T-cell (primary cell): Measurements from ENCODE around the gene RNF126. TPM values are rescaled to one million over a fixed set of nuclear protein-coding genes. Genes with fewer than 3 reads are reported as not detected.
"Not testable (repeated sequence)": the region's sequence is repeated elsewhere in the genome, so short reads cannot be mapped to it uniquely, and the experiment has no call there.

Experiments used
- ATAC-seq, 4 experiments: fragments of 200-7000 bp in 3 of 4; fragments of 150-1000 bp in 1 of 4; cut with Tn5 transposase; replicated peaks in 1 of 4; 1 replicate in 3 of 4; 2 replicates in 1 of 4; pipeline ENCODE4 v1.10.0; 2021; ENCODE audit warnings: moderate library complexity in 3 of 4, mild to moderate bottlenecking in 2 of 4, moderate number of reproducible peaks in 1 of 4
- CTCF ChIA-PET, 2 donors: fragments of 300-600 bp; sonication (Branson Sonifier 250); formaldehyde crosslinking; loops; one replicate each; lab custom pipeline; 2022; ENCODE audit warnings: antibody characterized with exemption in 2 of 2; lab: Charles Lee
- POLR2A ChIA-PET, 2 donors: fragments of 300-600 bp; sonication (Branson Sonifier 250); formaldehyde crosslinking; loops; one replicate each; lab custom pipeline; 2022; ENCODE audit warnings: antibody characterized with exemption in 2 of 2; lab: Charles Lee
- DNase-seq, 35 experiments: peaks; one replicate each; pipeline versions ENCODE4 v3.0.0 to v3.0.0-alpha.2; 2013 to 2023
- H3K27ac ChIP-seq: one replicate; pipeline ENCODE4 v1.5.1; 2013; ENCODE audit warnings: low read length
- H3K27me3 ChIP-seq, 2 experiments: replicated peaks in 1 of 2; 1 replicate in 1 of 2; 2 replicates in 1 of 2; pipeline versions ENCODE4 v1.6.1 to v1.7.0; 2013; ENCODE audit warnings: low read length in 1 of 2, mixed read lengths in 1 of 2; ENCODE audit not compliant: control insufficient read depth in 2 of 2, insufficient read depth in 2 of 2; ENCODE audit errors: extremely low read depth in 1 of 2
- H3K36me3 ChIP-seq, 2 donors: 1 replicate in 1 of 2; 2 replicates in 1 of 2; pipeline versions ENCODE4 v1.6.1 to v1.7.0; 2013; ENCODE audit warnings: low read length in 1 of 2; ENCODE audit not compliant: control insufficient read depth in 2 of 2, insufficient read depth in 1 of 2; ENCODE audit errors: extremely low read depth in 1 of 2
- H3K4me1 ChIP-seq, 2 experiments: 1 replicate in 1 of 2; 2 replicates in 1 of 2; pipeline versions ENCODE4 v1.6.1 to v1.7.0; 2013; ENCODE audit warnings: low read length in 2 of 2, mixed read lengths in 1 of 2; ENCODE audit not compliant: insufficient read depth in 2 of 2, control insufficient read depth in 1 of 2; ENCODE audit errors: extremely low read depth in 1 of 2
- H3K4me3 ChIP-seq, 2 donors: 1 replicate in 1 of 2; 2 replicates in 1 of 2; pipeline versions ENCODE4 v1.5.1 to v1.7.0; 2013; ENCODE audit warnings: mild to moderate bottlenecking in 2 of 2, low read length in 1 of 2, moderate library complexity in 1 of 2; ENCODE audit not compliant: control insufficient read depth in 1 of 2; ENCODE audit errors: extremely low read depth in 1 of 2
- H3K9me3 ChIP-seq: 2 replicates; pipeline ENCODE4 v1.7.0; 2013
- H3K27ac Mint-ChIP-seq, 2 donors: one replicate each; pipeline ENCODE4 v1.8.0; 2020 to 2021; ENCODE audit warnings: mild to moderate bottlenecking in 2 of 2, mixed read lengths in 2 of 2
- H3K27me3 Mint-ChIP-seq, 2 donors: one replicate each; pipeline ENCODE4 v1.8.0; 2021 to 2022; ENCODE audit warnings: mixed read lengths in 2 of 2
- H3K36me3 Mint-ChIP-seq: one replicate; pipeline ENCODE4 v1.8.0; 2021; ENCODE audit warnings: mixed read lengths
- H3K4me1 Mint-ChIP-seq, 3 donors: one replicate each; pipeline ENCODE4 v1.8.0; 2020 to 2022; ENCODE audit warnings: mixed read lengths in 3 of 3, mild to moderate bottlenecking in 1 of 3
- H3K4me3 Mint-ChIP-seq, 3 donors: one replicate each; pipeline ENCODE4 v1.8.0; 2020 to 2022; ENCODE audit warnings: mild to moderate bottlenecking in 3 of 3, mixed read lengths in 3 of 3, moderate library complexity in 3 of 3
- H3K9me3 Mint-ChIP-seq, 3 donors: one replicate each; pipeline ENCODE4 v1.8.0; 2020 to 2022; ENCODE audit warnings: mixed read lengths in 3 of 3
- WGBS: methylation state at CpG from one replicate; pipeline ENCODE4 v1.1.5; 2013; ENCODE audit warnings: missing lambda C conversion rate; ENCODE audit not compliant: insufficient coverage; 5-methylcytosine and 5-hydroxymethylcytosine counted together
- total RNA-seq, 35 experiments: library from RNA in 6 of 35; stranded (reverse) in 6 of 35; fragments of 120-200 nt in 1 of 35; gene quantifications; one replicate each; pipeline versions ENCODE4 v1.2.1 to v1.2.4 and lab custom pipeline; 2013 to 2026

The RNF126 gene
- total RNA-seq, 5 donors from 2014 or later (not counting 1 experiment from before 2014, with no cell fraction given) = 98.8 to 139 (median 118) TPM

- H3K27me3 ChIP-seq = no peaks in the 10 kb centered on the region
- CTCF ChIA-PET = interaction anchor here in 1 of 2 donors (0.6 kb wide), 1 partner anchor 133 kb away, joined by 4 read pairs; no protein-coding TSS in a partner anchor
Observed at GRCh38 chr19:604355-604754, 58.7 kb downstream of the RNF126 start.

GRCh38 chr19:603779-604178 is 59.2 kb downstream of the RNF126 start:
- H3K27ac Mint-ChIP-seq, H3K9me3 ChIP-seq, H3K36me3 ChIP-seq, H3K36me3 Mint-ChIP-seq, H3K4me3 ChIP-seq, H3K9me3 Mint-ChIP-seq, H3K4me1 Mint-ChIP-seq, H3K27ac ChIP-seq, H3K4me1 ChIP-seq, H3K27me3 Mint-ChIP-seq, H3K4me3 Mint-ChIP-seq, CTCF ChIA-PET, DNase-seq, H3K27me3 ChIP-seq, POLR2A ChIA-PET: not testable (repeated sequence)
- WGBS = 92% methylated on average over 7 of the region's 20 CpGs
- peak in 3 of 4 experiments; percentile 51 to 57 (median 56) for ATAC-seq

More at GRCh38 chr19:604355-604754, 58.7 kb downstream of the RNF126 start:
- DNase-seq (peak in 15 of 35 experiments; percentile 12 to 48 (median 28)), ATAC-seq (peak; percentile 24 to 78 (median 40))
- POLR2A ChIA-PET = no interaction called here
- Mint-ChIP-seq H3K9me3 (no peaks in the 10 kb centered on the region), H3K27me3 (no peaks in the 10 kb centered on the region), H3K4me1 (peaks cover 0 to 5% (median 2%) of the 10 kb centered on the region in 3 donors), H3K4me3 (no peak overlapping the region), H3K36me3 (no peaks in the 10 kb centered on the region), H3K27ac (no peak overlapping the region)
- 86% methylated on average over 11 of the region's 11 CpGs for WGBS
- H3K4me3 ChIP-seq = no peak overlapping the region
- no peaks in the 10 kb centered on the region for H3K36me3 ChIP-seq
- H3K9me3 ChIP-seq = no peaks in the 10 kb centered on the region
- no peak overlapping the region for H3K27ac ChIP-seq
- peaks cover 0 to 11% of the 10 kb centered on the region in 2 experiments for H3K4me1 ChIP-seq

- H3K9me3 ChIP-seq, POLR2A ChIA-PET, H3K4me3 Mint-ChIP-seq, H3K36me3 Mint-ChIP-seq, H3K4me1 Mint-ChIP-seq, H3K27ac ChIP-seq, DNase-seq, H3K36me3 ChIP-seq, H3K27me3 ChIP-seq, H3K27me3 Mint-ChIP-seq, H3K4me3 ChIP-seq, H3K9me3 Mint-ChIP-seq, CTCF ChIA-PET, H3K4me1 ChIP-seq, ATAC-seq, H3K27ac Mint-ChIP-seq: not testable (repeated sequence)
- 73% methylated on average over 1 of the region's 13 CpGs for WGBS
Observed at GRCh38 chr19:603302-603639, 59.7 kb downstream of the RNF126 start.

GRCh38 chr19:602391-603301 is 60.4 kb downstream of the RNF126 start:
- WGBS = 67% methylated on average over 19 of the region's 35 CpGs

GRCh38 chr19:601790-602189 is 61.2 kb downstream of the RNF126 start:
- no peak overlapping the region for H3K27ac ChIP-seq
- DNase-seq = no peak
- no peak overlapping the region for H3K27ac Mint-ChIP-seq
- peaks cover 0 to 4% (median 0%) of the 10 kb centered on the region in 3 donors for H3K4me1 Mint-ChIP-seq
- H3K36me3 ChIP-seq = no peaks in the 10 kb centered on the region
- no peaks in the 10 kb centered on the region for H3K27me3 Mint-ChIP-seq
- 84% methylated on average over 12 of the region's 25 CpGs for WGBS
- H3K36me3 Mint-ChIP-seq = no peaks in the 10 kb centered on the region
- H3K4me3 ChIP-seq = no peak overlapping the region
- no peak for ATAC-seq
- H3K27me3 ChIP-seq = peaks cover 0 to 2% of the 10 kb centered on the region in 2 experiments
- H3K4me3 Mint-ChIP-seq = no peak overlapping the region
- H3K9me3 Mint-ChIP-seq = no peaks in the 10 kb centered on the region
- no peaks in the 10 kb centered on the region for H3K4me1 ChIP-seq
- H3K9me3 ChIP-seq = no peaks in the 10 kb centered on the region
- ChIA-PET POLR2A (no interaction called here), CTCF (no interaction called here)

More at GRCh38 chr19:602391-603301, 60.4 kb downstream of the RNF126 start:
- no peaks in the 10 kb centered on the region for H3K27me3 ChIP-seq
- H3K4me3 ChIP-seq = no peak overlapping the region
- CTCF ChIA-PET = no interaction called here
- H3K27ac Mint-ChIP-seq = no peak overlapping the region
- peaks cover 0 to 4% (median 0%) of the 10 kb centered on the region in 3 donors for H3K4me1 Mint-ChIP-seq
- POLR2A ChIA-PET = no interaction called here
- H3K27me3 Mint-ChIP-seq = no peaks in the 10 kb centered on the region
- H3K4me3 Mint-ChIP-seq = no peak overlapping the region
- ATAC-seq (no peak), DNase-seq (no peak)
- no peaks in the 10 kb centered on the region for H3K4me1 ChIP-seq
- H3K36me3 Mint-ChIP-seq = no peaks in the 10 kb centered on the region
- H3K36me3 ChIP-seq = no peaks in the 10 kb centered on the region
- H3K9me3 Mint-ChIP-seq = no peaks in the 10 kb centered on the region
- no peaks in the 10 kb centered on the region for H3K9me3 ChIP-seq
- H3K27ac ChIP-seq = no peak overlapping the region

- 87% methylated on average over 22 of the region's 28 CpGs for WGBS
- Histone ChIP-seq H3K9me3 (no peaks in the 10 kb centered on the region), H3K27me3 (peaks cover 0 to 6% of the 10 kb centered on the region in 2 experiments), H3K36me3 (no peaks in the 10 kb centered on the region), H3K27ac (no peak overlapping the region), H3K4me3 (no peak overlapping the region), H3K4me1 (no peaks in the 10 kb centered on the region)
- ChIA-PET CTCF (no interaction called here), POLR2A (no interaction called here)
- Mint-ChIP-seq H3K4me1 (peaks cover 0 to 4% (median 0%) of the 10 kb centered on the region in 3 donors), H3K27ac (no peak overlapping the region), H3K4me3 (no peak overlapping the region), H3K9me3 (no peaks in the 10 kb centered on the region), H3K36me3 (no peaks in the 10 kb centered on the region), H3K27me3 (no peaks in the 10 kb centered on the region)
- ATAC-seq (no peak), DNase-seq (no peak)
Observed at GRCh38 chr19:601310-601709, 61.7 kb downstream of the RNF126 start.
